A673 (cell line): ENCODE measurements around the gene ATP6V1C2.
"Not testable (repeated sequence)": the region's sequence is repeated elsewhere in the genome, so short reads cannot be mapped to it uniquely, and the experiment has no call there.

Experiments
- CTCF ChIP-seq: fragments of 300-800, 200-600 bp; sonication (generic); conservative IDR thresholded peaks from 2 replicates; pipeline ENCODE4 v1.5.1; 2017; ENCODE audit warnings: low read depth, mild to moderate bottlenecking, antibody characterized with exemption, low read length, moderate library complexity, mixed read lengths
- EZH2 ChIP-seq: fragments of 200-600 bp; sonication (generic); IDR thresholded peaks from 2 replicates; pipeline ENCODE4 v1.6.1; 2017; ENCODE audit warnings: borderline replicate concordance, low read depth, mild to moderate bottlenecking, mixed read lengths, antibody characterized with exemption, low read length; ENCODE audit not compliant: poor library complexity, severe bottlenecking

GRCh38 chr2:10813163-10814138 is 92.0 kb downstream of the ATP6V1C2 start:
- not testable (repeated sequence) for TF ChIP-seq CTCF, EZH2
